Endodermal cell (in vitro differentiated cells): ENCODE data around the gene ACACA. TPM values are rescaled to one million over a fixed set of nuclear protein-coding genes. Genes with fewer than 3 reads are reported as not detected.

ENCODE experiments used
- DNase-seq: peaks from one replicate; pipeline ENCODE4 v3.0.0-alpha.2; 2017
- H3K27ac ChIP-seq: 2 replicates; pipeline ENCODE4 v1.5.1; 2013; ENCODE audit warnings: mild to moderate bottlenecking, low read depth, low read length, moderate library complexity
- H3K27me3 ChIP-seq: 2 replicates; pipeline ENCODE4 v1.6.1; 2013; ENCODE audit warnings: mild to moderate bottlenecking, low read length, moderate library complexity; ENCODE audit not compliant: insufficient read depth, control insufficient read depth, poor library complexity, severe bottlenecking
- H3K36me3 ChIP-seq: 2 replicates; pipeline ENCODE4 v1.7.0; 2013; ENCODE audit warnings: mild to moderate bottlenecking, low read length, moderate library complexity; ENCODE audit not compliant: control insufficient read depth, insufficient read depth
- H3K4me1 ChIP-seq: one replicate; pipeline ENCODE4 v1.7.0; 2013; ENCODE audit warnings: low read length; ENCODE audit not compliant: control insufficient read depth, insufficient read depth
- H3K4me3 ChIP-seq: 2 replicates; pipeline ENCODE4 v1.5.1; 2013; ENCODE audit warnings: mild to moderate bottlenecking, low read length, moderate library complexity
- H3K9ac ChIP-seq: 2 replicates; pipeline ENCODE4 v1.6.1; 2013; ENCODE audit warnings: mild to moderate bottlenecking, low read length, moderate library complexity; ENCODE audit not compliant: poor library complexity, severe bottlenecking; ENCODE audit errors: extremely low read depth
- H3K9me3 ChIP-seq: 2 replicates; pipeline ENCODE4 v1.6.1; 2013; ENCODE audit warnings: mild to moderate bottlenecking, low read length, moderate library complexity; ENCODE audit not compliant: control insufficient read depth
- H3K27ac Mint-ChIP-seq: 2 replicates; pipeline ENCODE4 v1.8.0; 2020; ENCODE audit warnings: mixed read lengths
- H3K27me3 Mint-ChIP-seq: 2 replicates; pipeline ENCODE4 v1.8.0; 2021; ENCODE audit warnings: mild to moderate bottlenecking, mixed read lengths; ENCODE audit not compliant: insufficient read depth
- H3K36me3 Mint-ChIP-seq: 2 replicates; pipeline ENCODE4 v1.8.0; 2020; ENCODE audit warnings: low read depth, mixed read lengths
- H3K4me1 Mint-ChIP-seq: 2 replicates; pipeline ENCODE4 v1.8.0; 2020; ENCODE audit warnings: mixed read lengths
- H3K4me3 Mint-ChIP-seq: 2 replicates; pipeline ENCODE4 v1.8.0; 2020; ENCODE audit warnings: mild to moderate bottlenecking, moderate library complexity, mixed read lengths
- H3K9me3 Mint-ChIP-seq: 2 replicates; pipeline ENCODE4 v1.8.0; 2020; ENCODE audit warnings: mild to moderate bottlenecking, mixed read lengths
- CTCF ChIP-seq: fragments of 200-600 bp; sonication (generic); conservative IDR thresholded peaks from 2 replicates; pipeline ENCODE4 v1.5.0; 2021; ENCODE audit warnings: antibody characterized with exemption, mild to moderate bottlenecking
- WGBS, 2 experiments: methylation state at CpG; one replicate each; pipeline versions ENCODE4 v1.1.5 to v1.1.7; 2013; ENCODE audit warnings: missing lambda C conversion rate in 2 of 2, mixed read lengths in 1 of 2; ENCODE audit not compliant: insufficient coverage in 1 of 2, insufficient read length in 1 of 2; 5-methylcytosine and 5-hydroxymethylcytosine counted together
- total RNA-seq, 2 donors: library from RNA; stranded (reverse); fragmentation: NEBNext Ultra II Directional in 1 of 2; extraction: Animal tissue kit (Norgen Biotek cat#: 25700) in 1 of 2; gene quantifications; 2 replicates in 1 of 2; 3 replicates in 1 of 2; pipeline ENCODE4 v1.2.1, GENCODE V29; 2021

ACACA gene
- total RNA-seq, 2 donors from 2014 or later: 66.7 to 68.6 TPM

GRCh38 chr17:37246085-37246484, 160.6 kb downstream of the ACACA start:
- H3K9ac ChIP-seq: no peak overlapping the region
- Mint-ChIP-seq H3K36me3 (peaks cover 63% of the 10 kb centered on the region), H3K9me3 (no peaks in the 10 kb centered on the region), H3K4me1 (no peaks in the 10 kb centered on the region), H3K4me3 (no peak overlapping the region), H3K27ac (no peak overlapping the region), H3K27me3 (no peaks in the 10 kb centered on the region)
- H3K36me3 ChIP-seq: peaks cover 88% of the 10 kb centered on the region
- H3K9me3 ChIP-seq: no peaks in the 10 kb centered on the region
- H3K4me1 ChIP-seq: no peaks in the 10 kb centered on the region
- no peak for DNase-seq
- 98 to 100% methylated on average over 2 of the region's 2 CpGs for WGBS, 2 experiments
- H3K4me3 ChIP-seq: no peak overlapping the region
- TF ChIP-seq CTCF: no peak
- no peak overlapping the region for H3K27ac ChIP-seq
- H3K27me3 ChIP-seq: no peaks in the 10 kb centered on the region

- Mint-ChIP-seq H3K4me1 (no peaks in the 10 kb centered on the region), H3K27ac (no peak overlapping the region), H3K27me3 (no peaks in the 10 kb centered on the region), H3K36me3 (peaks cover 53% of the 10 kb centered on the region), H3K4me3 (no peak overlapping the region), H3K9me3 (no peaks in the 10 kb centered on the region)
- no peak for DNase-seq
- H3K4me1 ChIP-seq: peaks cover 2% of the 10 kb centered on the region
- H3K27ac ChIP-seq: no peak overlapping the region
- no peak overlapping the region for H3K4me3 ChIP-seq
- H3K36me3 ChIP-seq: peaks cover 80% of the 10 kb centered on the region
- H3K9ac ChIP-seq: no peak overlapping the region
- H3K9me3 ChIP-seq: no peaks in the 10 kb centered on the region
- no peaks in the 10 kb centered on the region for H3K27me3 ChIP-seq
- WGBS, 2 experiments: 89 to 95% methylated on average over 4 to 5 of the region's 5 CpGs
- no peak for TF ChIP-seq CTCF
Observed at GRCh38 chr17:37240381-37240780, 166.3 kb downstream of the ACACA start.

GRCh38 chr17:37239690-37240334, 166.8 kb downstream of the ACACA start:
- 91 to 100% methylated on average over 1 to 3 of the region's 3 CpGs for WGBS, 2 experiments
- peaks cover 80% of the 10 kb centered on the region for H3K36me3 ChIP-seq
- no peaks in the 10 kb centered on the region for H3K27me3 Mint-ChIP-seq
- H3K9ac ChIP-seq: no peak overlapping the region
- no peak overlapping the region for H3K4me3 ChIP-seq
- H3K4me1 ChIP-seq: peaks cover 2% of the 10 kb centered on the region
- H3K36me3 Mint-ChIP-seq: peaks cover 50% of the 10 kb centered on the region
- H3K27ac ChIP-seq: no peak overlapping the region
- H3K4me1 Mint-ChIP-seq: no peaks in the 10 kb centered on the region
- H3K9me3 Mint-ChIP-seq: no peaks in the 10 kb centered on the region
- no peak overlapping the region for H3K4me3 Mint-ChIP-seq
- no peaks in the 10 kb centered on the region for H3K9me3 ChIP-seq
- no peaks in the 10 kb centered on the region for H3K27me3 ChIP-seq
- no peak for DNase-seq
- TF ChIP-seq CTCF: peak; percentile 85
- no peak overlapping the region for H3K27ac Mint-ChIP-seq
